Spleen (tissue), 7 donors: ENCODE measurements around the gene ADCY10.

Experiments
- POLR2AphosphoS5 ChIP-seq, 3 donors: sonication (generic); formaldehyde crosslinking; IDR thresholded peaks; one replicate each; pipeline ENCODE4 v1.5.1; 2017; ENCODE audit warnings: antibody characterized with exemption in 3 of 3
- TF ChIP-seq, protein P1 (sequence below), 11 experiments: fragments of 200-600 bp in 7 of 11; fragments of 450-650 bp in 4 of 11; sonication (generic) in 4 of 11; IDR thresholded peaks in 8 of 11; conservative IDR thresholded peaks in 3 of 11; 1 replicate in 7 of 11; 2 replicates in 4 of 11; pipeline versions ENCODE4 v1.4.0 to v1.8.0; 2016 to 2021; ENCODE audit warnings: antibody characterized with exemption in 11 of 11, inconsistent platforms in 4 of 11, mild to moderate bottlenecking in 1 of 11
- donor health status: DM: no; HTN: no; CAD: no; lungs with moderate emphysema.
- donor health status: DM: no; HTN: no; CAD: no.
- donor health status: DM: no; HTN: no; CAD: no.

DNA sequence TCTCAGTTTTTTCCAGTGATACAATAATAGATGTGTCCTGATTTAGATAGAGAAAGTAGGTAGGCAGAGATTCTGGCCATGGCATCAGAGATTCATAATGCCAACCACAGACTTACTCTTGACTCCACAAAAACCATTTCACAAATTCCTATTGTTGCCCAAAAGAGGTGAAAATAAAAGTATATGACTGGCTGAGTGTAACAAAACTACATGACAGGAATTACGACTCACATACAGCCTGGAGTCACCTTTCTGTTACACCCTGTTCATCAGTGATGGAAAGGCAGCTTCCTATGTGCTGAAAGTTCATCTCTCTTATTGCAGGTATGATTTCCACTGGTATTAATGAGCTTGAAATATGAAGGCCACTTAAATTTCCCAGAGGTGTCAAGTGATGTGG, 119.9 kb downstream of the ADCY10 start:
- TF ChIP-seq, protein P1, sequence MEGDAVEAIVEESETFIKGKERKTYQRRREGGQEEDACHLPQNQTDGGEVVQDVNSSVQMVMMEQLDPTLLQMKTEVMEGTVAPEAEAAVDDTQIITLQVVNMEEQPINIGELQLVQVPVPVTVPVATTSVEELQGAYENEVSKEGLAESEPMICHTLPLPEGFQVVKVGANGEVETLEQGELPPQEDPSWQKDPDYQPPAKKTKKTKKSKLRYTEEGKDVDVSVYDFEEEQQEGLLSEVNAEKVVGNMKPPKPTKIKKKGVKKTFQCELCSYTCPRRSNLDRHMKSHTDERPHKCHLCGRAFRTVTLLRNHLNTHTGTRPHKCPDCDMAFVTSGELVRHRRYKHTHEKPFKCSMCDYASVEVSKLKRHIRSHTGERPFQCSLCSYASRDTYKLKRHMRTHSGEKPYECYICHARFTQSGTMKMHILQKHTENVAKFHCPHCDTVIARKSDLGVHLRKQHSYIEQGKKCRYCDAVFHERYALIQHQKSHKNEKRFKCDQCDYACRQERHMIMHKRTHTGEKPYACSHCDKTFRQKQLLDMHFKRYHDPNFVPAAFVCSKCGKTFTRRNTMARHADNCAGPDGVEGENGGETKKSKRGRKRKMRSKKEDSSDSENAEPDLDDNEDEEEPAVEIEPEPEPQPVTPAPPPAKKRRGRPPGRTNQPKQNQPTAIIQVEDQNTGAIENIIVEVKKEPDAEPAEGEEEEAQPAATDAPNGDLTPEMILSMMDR (IDR thresholded peaks at IDR 0.05 in 8 of 11, conservative IDR thresholded peaks at IDR 0.05 in 3 of 11): no peak
- no peak for TF ChIP-seq POLR2AphosphoS5 (IDR thresholded peaks at IDR 0.05)
